Natural killer cell (primary cell): Measurements from ENCODE around the gene CSNK2A2. TPM values are rescaled to one million over a fixed set of nuclear protein-coding genes. Genes with fewer than 3 reads are reported as not detected.

Source experiments
- ATAC-seq, 3 donors: fragments of 150-1000 bp in 2 of 3; fragments of 200-7000 bp in 1 of 3; cut with Tn5 transposase; 1 replicate in 1 of 3; 2 replicates in 2 of 3; pipeline ENCODE4 v1.10.0; 2021; ENCODE audit warnings: mild to moderate bottlenecking in 2 of 3, moderate library complexity in 2 of 3
- DNase-seq, 2 donors: peaks; one replicate each; pipeline versions ENCODE4 v3.0.0 to v3.0.0-alpha.2; 2013 to 2021; ENCODE audit warnings: mixed read lengths in 1 of 2
- H3K27ac ChIP-seq: one replicate; pipeline ENCODE4 v1.5.1; 2013; ENCODE audit warnings: mild to moderate bottlenecking, low read length
- H3K27me3 ChIP-seq: one replicate; pipeline ENCODE4 v1.6.1; 2013; ENCODE audit warnings: low read length; ENCODE audit not compliant: control insufficient read depth, insufficient read depth
- H3K36me3 ChIP-seq: one replicate; pipeline ENCODE4 v1.6.1; 2013; ENCODE audit warnings: low read length; ENCODE audit not compliant: control insufficient read depth, insufficient read depth
- H3K4me1 ChIP-seq: one replicate; pipeline ENCODE4 v1.6.1; 2013; ENCODE audit warnings: low read length; ENCODE audit not compliant: control insufficient read depth, insufficient read depth
- H3K4me3 ChIP-seq: one replicate; pipeline ENCODE4 v1.5.1; 2013; ENCODE audit warnings: low read length
- H3K9me3 ChIP-seq: one replicate; pipeline ENCODE4 v1.6.1; 2013; ENCODE audit warnings: low read length; ENCODE audit not compliant: control insufficient read depth, insufficient read depth
- H3K27ac Mint-ChIP-seq, 2 donors: one replicate each; pipeline ENCODE4 v1.8.0; 2022; ENCODE audit warnings: mild to moderate bottlenecking in 2 of 2, mixed read lengths in 2 of 2, moderate library complexity in 1 of 2
- H3K27me3 Mint-ChIP-seq, 2 donors: one replicate each; pipeline ENCODE4 v1.8.0; 2022; ENCODE audit warnings: low read depth in 2 of 2, mixed read lengths in 2 of 2
- H3K36me3 Mint-ChIP-seq: one replicate; pipeline ENCODE4 v1.8.0; 2022; ENCODE audit warnings: mixed read lengths
- H3K4me1 Mint-ChIP-seq, 2 donors: one replicate each; pipeline ENCODE4 v1.8.0; 2022; ENCODE audit warnings: mixed read lengths in 2 of 2
- H3K4me3 Mint-ChIP-seq: one replicate; pipeline ENCODE4 v1.8.0; 2022; ENCODE audit warnings: mild to moderate bottlenecking, moderate library complexity, mixed read lengths
- H3K9me3 Mint-ChIP-seq, 2 donors: one replicate each; pipeline ENCODE4 v1.8.0; 2022; ENCODE audit warnings: mixed read lengths in 2 of 2
- CTCF ChIP-seq: fragments of 200-600 bp; IDR thresholded peaks from one replicate; pipeline ENCODE4 v1.8.0; 2022; ENCODE audit warnings: antibody characterized with exemption
- WGBS: methylation state at CpG from one replicate; pipeline ENCODE4 v1.1.7; 2013; ENCODE audit warnings: missing lambda C conversion rate; ENCODE audit not compliant: insufficient coverage; 5-methylcytosine and 5-hydroxymethylcytosine counted together
- intact Hi-C: fragments of 100-400 bp; cut with micrococcal nuclease; formaldehyde crosslinking; loops from one replicate; pipeline ENCODE4 v1.14.2; 2022
- total RNA-seq, 4 donors: library from RNA; stranded (reverse); fragments of 120-200 nt in 1 of 4; gene quantifications; one replicate each; pipeline versions ENCODE4 v1.2.3 to v1.2.4, GENCODE V29; 2013 to 2022

Gene CSNK2A2
- total RNA-seq, 3 donors from 2014 or later (not counting 1 experiment from before 2014, with no cell fraction given) = 53.2 to 61.1 (median 59.9) TPM

GRCh38 chr16:58109881-58110280, 88.0 kb downstream of the CSNK2A2 start:
- H3K36me3 Mint-ChIP-seq = peaks cover 8% of the 10 kb centered on the region
- Histone ChIP-seq H3K27ac (no peak overlapping the region), H3K4me1 (no peaks in the 10 kb centered on the region), H3K27me3 (no peaks in the 10 kb centered on the region), H3K9me3 (no peaks in the 10 kb centered on the region), H3K4me3 (no peak overlapping the region), H3K36me3 (peaks cover 17% of the 10 kb centered on the region)
- TF ChIP-seq CTCF = no peak
- ATAC-seq (no peak), DNase-seq (no peak)
- H3K9me3 Mint-ChIP-seq = no peaks in the 10 kb centered on the region
- no peak overlapping the region for H3K27ac Mint-ChIP-seq
- no peak overlapping the region for H3K4me3 Mint-ChIP-seq
- no peaks in the 10 kb centered on the region for H3K27me3 Mint-ChIP-seq
- 97% methylated on average over 2 of the region's 2 CpGs for WGBS
- intact Hi-C loops = no loop called here
- H3K4me1 Mint-ChIP-seq = peaks cover 0 to 5% of the 10 kb centered on the region in 2 donors

DNA sequence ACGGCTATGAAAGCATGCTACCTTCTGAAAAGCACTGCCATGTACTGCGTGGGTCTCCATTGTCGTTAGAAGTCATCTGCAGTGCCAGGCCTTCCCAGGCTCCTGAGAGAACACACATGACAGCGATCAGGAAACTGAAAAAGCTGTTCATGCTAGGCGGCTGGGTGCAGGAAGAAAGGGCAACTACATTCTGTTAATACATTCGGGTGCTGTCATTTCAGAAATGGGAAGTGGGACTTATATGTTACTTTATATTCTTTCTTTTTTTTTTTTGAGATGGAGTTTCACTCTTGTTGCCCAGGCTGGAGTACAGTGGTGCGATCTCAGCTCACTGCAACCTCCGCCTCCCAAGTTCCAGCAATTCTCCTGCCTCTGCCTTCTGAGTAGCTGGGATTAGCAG, 88.6 kb downstream of the CSNK2A2 start:
- WGBS = 33% methylated on average over 8 of the region's 8 CpGs
- Histone ChIP-seq H3K4me3 (no peak overlapping the region), H3K36me3 (peaks cover 11% of the 10 kb centered on the region), H3K27me3 (no peaks in the 10 kb centered on the region), H3K4me1 (no peaks in the 10 kb centered on the region), H3K9me3 (no peaks in the 10 kb centered on the region), H3K27ac (no peak overlapping the region)
- TF ChIP-seq CTCF = no peak
- DNase-seq = no peak
- Mint-ChIP-seq H3K4me3 (no peak overlapping the region), H3K27me3 (no peaks in the 10 kb centered on the region), H3K36me3 (peaks cover 8% of the 10 kb centered on the region), H3K9me3 (no peaks in the 10 kb centered on the region), H3K27ac (no peak overlapping the region), H3K4me1 (peaks cover 0 to 5% of the 10 kb centered on the region in 2 donors)
- intact Hi-C loops = no loop called here
- no peak for ATAC-seq

Other genes starting within 250 kb of the CSNK2A2 start
- gene CNGB1, start 227.0 kb downstream of the CSNK2A2 start, total RNA-seq = not detected
- gene ZNF319, start 197.4 kb downstream of the CSNK2A2 start, total RNA-seq = 10 to 100 TPM; 15.9 to 31.3 (median 29.3) TPM
- gene USB1, start 196.7 kb downstream of the CSNK2A2 start, total RNA-seq = 10 to 100 TPM; 64.7 to 86.0 (median 84.8) TPM
- under 1 TPM; 0.23 to 0.27 (median 0.24) TPM for gene MMP15, start 172.4 kb downstream of the CSNK2A2 start, total RNA-seq
- 100 to 1,000 TPM in 1 of 3 donors, 10 to 100 TPM in 2; 57.9 to 137 (median 64.7) TPM for gene CFAP20, start 68.7 kb downstream of the CSNK2A2 start, total RNA-seq
- not detected for gene PRSS54, start 96.9 kb upstream of the CSNK2A2 start, total RNA-seq
- 1 to 10 TPM; 1.4 to 3.5 (median 2.2) TPM for gene GINS3, start 194.4 kb upstream of the CSNK2A2 start, total RNA-seq